ENCODE measurements around the gene ARHGAP44.

Gene ARHGAP44, protein sequence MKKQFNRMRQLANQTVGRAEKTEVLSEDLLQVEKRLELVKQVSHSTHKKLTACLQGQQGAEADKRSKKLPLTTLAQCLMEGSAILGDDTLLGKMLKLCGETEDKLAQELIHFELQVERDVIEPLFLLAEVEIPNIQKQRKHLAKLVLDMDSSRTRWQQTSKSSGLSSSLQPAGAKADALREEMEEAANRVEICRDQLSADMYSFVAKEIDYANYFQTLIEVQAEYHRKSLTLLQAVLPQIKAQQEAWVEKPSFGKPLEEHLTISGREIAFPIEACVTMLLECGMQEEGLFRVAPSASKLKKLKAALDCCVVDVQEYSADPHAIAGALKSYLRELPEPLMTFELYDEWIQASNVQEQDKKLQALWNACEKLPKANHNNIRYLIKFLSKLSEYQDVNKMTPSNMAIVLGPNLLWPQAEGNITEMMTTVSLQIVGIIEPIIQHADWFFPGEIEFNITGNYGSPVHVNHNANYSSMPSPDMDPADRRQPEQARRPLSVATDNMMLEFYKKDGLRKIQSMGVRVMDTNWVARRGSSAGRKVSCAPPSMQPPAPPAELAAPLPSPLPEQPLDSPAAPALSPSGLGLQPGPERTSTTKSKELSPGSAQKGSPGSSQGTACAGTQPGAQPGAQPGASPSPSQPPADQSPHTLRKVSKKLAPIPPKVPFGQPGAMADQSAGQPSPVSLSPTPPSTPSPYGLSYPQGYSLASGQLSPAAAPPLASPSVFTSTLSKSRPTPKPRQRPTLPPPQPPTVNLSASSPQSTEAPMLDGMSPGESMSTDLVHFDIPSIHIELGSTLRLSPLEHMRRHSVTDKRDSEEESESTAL

GRCh38 chr17:12789481-12790248 lies at the start of gene ARHGAP44:
TSS of gene ARHGAP44 (plus strand) at chr17:12789498. CDS start at chr17:12789839, 341 bp downstream.
- DNase-seq = no peak

GRCh38 chr17:12739500-12739899 lies 49.8 kb upstream of the ARHGAP44 start:
- no peak for DNase-seq

GRCh38 chr17:12743046-12743445 lies 46.3 kb upstream of the ARHGAP44 start:
- DNase-seq = no peak

GRCh38 chr17:12744298-12744697 lies 45.0 kb upstream of the ARHGAP44 start:
- no peak for DNase-seq

GRCh38 chr17:12744786-12745185 lies 44.5 kb upstream of the ARHGAP44 start:
- DNase-seq = no peak

GRCh38 chr17:12745486-12745885 lies 43.8 kb upstream of the ARHGAP44 start:
- no peak for DNase-seq

GRCh38 chr17:12756786-12757185 lies 32.5 kb upstream of the ARHGAP44 start:
- no peak for DNase-seq

DNA sequence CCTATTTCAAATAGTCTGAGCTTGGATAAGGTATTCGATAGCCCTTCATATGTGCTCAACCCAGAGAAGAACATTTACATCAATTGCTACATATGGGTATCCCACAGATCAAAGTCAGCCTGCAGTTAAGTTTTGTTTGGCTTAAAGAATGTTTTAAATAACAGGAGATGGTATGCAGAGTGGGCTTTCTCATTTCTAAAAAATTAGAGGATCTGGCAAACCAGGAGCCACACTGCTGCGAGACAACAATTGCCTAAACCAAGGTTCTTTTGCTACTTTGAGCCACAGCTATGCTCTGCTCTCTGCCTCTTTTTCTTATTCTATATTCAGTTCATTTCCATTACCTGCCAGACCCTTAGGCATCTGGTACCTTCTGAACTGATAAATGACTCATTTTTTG lies 30.2 kb upstream of the ARHGAP44 start:
- DNase-seq = no peak

- no peak for DNase-seq
Measured at GRCh38 chr17:12765548-12765947, 23.8 kb upstream of the ARHGAP44 start.

GRCh38 chr17:12768255-12768654 lies 21.0 kb upstream of the ARHGAP44 start:
- no peak for DNase-seq

DNA sequence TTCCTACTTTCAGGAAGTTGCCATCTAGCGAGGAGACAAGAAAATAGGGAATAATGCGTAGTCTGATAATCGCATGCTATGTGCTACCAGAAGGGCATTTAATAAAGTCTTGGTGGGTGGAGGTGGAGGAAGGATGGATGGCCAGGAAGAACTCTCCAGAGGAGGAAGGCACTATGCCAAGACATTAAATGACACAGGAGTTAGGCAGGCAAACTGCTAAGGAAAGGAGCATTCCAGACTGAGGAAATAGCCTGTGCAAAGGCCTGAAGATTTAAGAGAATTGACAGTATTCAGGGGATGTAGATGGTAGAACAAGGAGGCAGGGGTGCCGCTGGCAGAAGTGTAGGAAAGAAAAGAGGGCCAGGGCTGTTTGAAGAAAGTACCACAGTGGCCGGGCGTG lies 19.3 kb upstream of the ARHGAP44 start:
- no peak for DNase-seq

DNA sequence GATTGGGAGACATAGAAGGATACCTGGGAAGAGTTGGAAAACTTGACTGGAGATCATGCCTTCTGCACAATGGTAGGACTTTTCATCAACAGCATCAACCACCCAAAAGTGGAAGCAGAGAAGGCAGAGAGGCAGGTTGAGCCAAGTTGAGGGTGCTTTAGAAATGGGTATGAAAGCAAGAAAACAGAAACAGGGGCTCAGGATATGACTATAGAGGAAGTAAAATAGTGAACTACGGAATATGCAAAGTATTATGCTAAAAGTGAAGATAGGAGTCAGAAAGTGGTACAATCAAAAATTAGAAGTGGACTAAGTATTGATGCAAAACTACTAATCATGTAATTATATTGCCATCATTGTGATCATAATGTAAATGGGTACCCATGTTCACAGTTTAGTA lies 16.1 kb upstream of the ARHGAP44 start:
- DNase-seq = no peak

DNA sequence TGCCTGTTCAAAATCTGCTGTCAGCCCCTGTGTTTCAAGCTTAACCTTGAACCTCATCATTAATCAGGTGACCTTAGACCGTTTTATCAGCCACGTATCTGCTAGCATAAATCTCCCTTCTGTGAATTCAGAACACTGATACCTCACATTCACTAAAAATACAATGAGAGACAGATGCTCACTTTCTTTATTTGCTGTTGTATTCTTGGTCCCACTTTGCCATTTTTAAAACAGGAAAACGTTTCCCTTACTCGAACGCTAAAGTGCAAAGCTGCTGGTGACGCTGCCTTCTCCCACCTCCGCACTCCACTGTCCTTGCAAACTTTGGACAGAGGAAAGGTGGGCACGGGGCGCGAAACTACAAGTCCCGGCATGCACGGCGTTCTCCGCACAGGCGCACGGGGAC lies 220 bp upstream of the ARHGAP44 start:
- no peak for DNase-seq

DNA sequence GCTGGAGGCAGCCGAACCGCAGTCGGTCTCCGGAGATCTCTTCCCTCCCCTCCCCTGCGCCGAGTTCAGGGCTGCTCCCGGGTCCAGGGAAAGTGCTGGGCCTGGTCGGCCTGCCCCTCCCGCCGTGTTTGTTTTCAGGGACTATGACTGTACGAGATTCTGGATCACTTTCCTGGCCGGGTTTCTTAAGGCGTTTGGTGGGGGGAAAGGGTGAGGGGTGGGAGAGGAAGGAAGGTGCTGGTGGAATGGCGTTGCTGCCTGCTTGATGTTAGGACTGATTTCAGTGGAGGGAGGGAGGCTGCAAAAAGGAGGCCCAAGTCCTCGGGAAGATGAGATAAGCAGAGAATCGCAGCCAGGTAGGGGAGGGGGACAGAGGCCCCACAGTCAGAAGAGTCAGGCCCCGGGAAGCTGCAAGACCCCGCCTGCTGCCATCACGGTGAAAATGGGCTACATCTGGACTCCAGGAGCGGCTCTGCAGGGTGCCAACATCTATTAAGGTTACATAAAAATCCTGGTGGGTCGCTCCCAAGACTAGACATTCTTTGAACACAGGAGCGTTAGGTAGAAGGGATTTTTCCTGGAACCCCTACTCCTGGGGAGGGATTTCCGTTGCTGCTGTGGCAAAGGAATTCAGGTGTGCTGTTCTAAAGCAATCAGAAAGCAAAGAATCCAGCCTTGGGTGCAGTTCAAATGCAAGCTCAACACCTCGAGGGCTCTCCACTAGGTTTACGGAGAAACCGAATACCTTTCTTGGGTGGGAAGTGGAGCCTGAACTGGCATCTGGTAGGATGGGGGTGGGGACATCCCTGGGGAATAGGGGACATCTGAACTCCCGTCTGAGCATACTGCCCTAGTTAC lies 1.2 kb downstream of the ARHGAP44 start:
- no peak for DNase-seq

DNA sequence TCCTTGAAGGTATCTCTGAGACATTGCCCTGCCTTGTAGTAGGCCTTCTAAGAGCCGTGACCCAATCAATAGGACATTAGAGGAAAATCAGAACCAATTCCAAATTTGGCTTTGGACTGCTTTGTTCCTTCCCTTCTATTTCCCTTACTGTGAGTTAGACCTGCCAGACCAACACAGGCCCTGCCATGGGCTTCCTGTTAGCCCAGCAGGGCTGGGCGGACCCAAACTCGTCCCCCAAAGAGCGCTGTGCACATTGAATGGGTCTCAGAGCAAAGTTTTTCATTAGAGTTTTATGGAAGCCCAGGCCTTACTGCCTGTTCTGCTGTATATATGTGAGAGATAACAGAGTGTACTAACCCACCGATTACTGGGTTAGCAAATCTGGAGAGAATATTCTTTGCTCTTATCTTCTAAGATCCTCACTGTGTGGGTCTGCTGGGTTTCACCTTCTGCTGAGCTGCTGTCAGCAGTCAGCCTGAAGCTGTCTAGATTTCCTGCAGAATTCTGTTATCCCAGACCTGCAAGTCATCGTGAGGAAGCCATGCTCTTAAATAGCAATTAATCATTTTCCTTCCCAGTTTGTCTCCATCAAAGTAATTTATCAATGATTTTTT lies 5.7 kb downstream of the ARHGAP44 start:
- no peak for DNase-seq

GRCh38 chr17:12800855-12801365 lies 11.6 kb downstream of the ARHGAP44 start:
- no peak for DNase-seq

DNA sequence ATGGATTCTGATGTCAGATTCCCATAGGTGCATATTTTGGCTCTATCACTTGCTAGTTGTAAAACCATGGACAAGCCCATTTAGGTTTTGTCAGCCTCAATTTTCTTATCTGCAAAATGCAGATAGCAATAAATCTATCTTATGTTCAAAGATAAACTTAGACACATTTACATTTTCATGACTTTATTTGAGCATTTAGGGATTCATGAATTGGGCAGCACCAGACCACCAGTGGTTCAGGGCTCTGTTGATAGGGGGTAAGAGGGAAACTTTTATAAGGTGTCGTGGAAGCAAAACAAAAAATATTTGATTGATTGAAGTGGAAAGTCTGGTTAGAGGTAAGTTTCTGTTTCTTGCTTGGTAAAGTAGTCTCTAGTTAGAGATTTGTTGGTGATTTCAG lies 17.3 kb downstream of the ARHGAP44 start:
- DNase-seq = no peak

DNA sequence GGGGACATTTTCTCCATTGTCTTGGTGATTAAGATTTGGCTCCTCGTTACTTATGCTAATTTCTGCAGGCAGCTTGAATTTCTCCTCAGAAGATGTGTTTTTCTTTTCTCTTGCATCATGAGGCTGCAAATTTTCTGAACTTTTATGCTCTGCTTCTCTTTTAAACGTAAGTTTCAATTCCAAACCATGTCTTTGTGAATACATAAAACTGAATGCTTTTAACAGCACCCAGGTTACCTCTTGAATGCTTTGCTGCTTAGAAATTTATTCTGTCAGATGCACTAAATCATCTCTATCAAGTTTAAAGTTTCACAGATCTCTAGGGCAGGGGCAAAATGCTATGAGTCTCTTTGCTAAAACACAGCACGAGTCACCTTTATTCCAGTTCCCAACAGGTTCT lies 19.4 kb downstream of the ARHGAP44 start:
- DNase-seq = no peak

- DNase-seq = no peak
Measured at GRCh38 chr17:12812877-12813276, 23.6 kb downstream of the ARHGAP44 start.

DNA sequence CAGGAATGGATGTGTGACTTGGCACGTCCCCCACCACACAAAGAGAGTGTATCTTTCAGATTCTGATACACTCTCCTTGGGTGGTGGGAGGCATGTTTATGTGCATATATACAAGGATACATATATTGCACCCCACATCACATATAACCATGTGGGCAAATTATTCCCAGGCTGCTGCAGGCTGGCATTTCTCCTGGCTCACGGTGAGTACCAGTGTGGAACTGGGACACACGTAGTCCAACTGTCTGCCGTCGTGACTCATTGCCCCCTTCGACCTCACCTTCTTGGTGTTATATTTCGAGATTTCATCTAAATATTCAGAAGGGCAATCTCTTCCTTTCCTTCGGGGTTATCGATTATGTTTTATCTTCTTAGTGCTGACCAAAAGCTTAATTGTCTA lies 24.4 kb downstream of the ARHGAP44 start:
- no peak for DNase-seq

DNA sequence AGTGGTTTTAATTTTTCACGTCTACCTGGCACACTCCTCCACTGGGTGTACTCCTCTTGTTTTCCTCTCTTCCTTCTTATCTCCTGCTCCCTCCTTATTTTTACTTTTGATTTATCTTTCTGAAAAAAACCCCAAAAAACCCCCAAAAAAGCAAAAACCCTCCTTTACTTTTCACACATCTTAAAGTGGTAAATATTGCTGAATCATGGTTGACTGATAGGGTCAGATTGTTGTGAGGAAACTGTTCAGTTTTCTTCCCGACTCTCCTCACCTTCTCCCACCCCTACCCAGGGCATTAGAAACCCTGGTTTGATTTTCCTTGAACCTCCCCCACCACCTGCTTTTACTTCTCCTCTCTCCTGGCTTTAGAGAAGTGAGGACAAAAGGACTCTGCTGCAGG lies 25.4 kb downstream of the ARHGAP44 start:
- DNase-seq = no peak
